Activated CD4-positive, alpha-beta T cell treated with anti-CD3 and anti-CD28 coated beads for 36 hours (primary cell): ENCODE measurements around the gene FERD3L. TPM values are rescaled to one million over a fixed set of nuclear protein-coding genes. Genes with fewer than 3 reads are reported as not detected.

Source experiments
- total RNA-seq, 2 experiments: library from RNA; stranded (reverse); gene quantifications; one replicate each; pipeline ENCODE4 v1.2.3, GENCODE V29; 2021

Gene FERD3L
- total RNA-seq, 2 experiments from 2014 or later: not detected

Other genes starting within 250 kb of the FERD3L start
- gene TWIST1, start 27.8 kb downstream of the FERD3L start, total RNA-seq: 1 to 10 TPM; 1.2 TPM